Cardiac muscle cell (in vitro differentiated cells and primary cell): Measurements from ENCODE around the gene MPPED1. TPM values are rescaled to one million over a fixed set of nuclear protein-coding genes. Genes with fewer than 3 reads are reported as not detected.

Experiments
- DNase-seq, 2 donors: peaks; one replicate each; pipeline versions ENCODE4 v3.0.0 to v3.0.0-alpha.2; 2010 to 2017; ENCODE audit warnings: low read depth in 1 of 2, low spot score in 1 of 2
- H3K27ac ChIP-seq: fragments of 200-600 bp; sonication (generic); 2 replicates; pipeline ENCODE4 v1.5.1; 2016
- H3K27me3 ChIP-seq: fragments of 200-600 bp; sonication (generic); 2 replicates; pipeline ENCODE4 v1.6.0; 2016; ENCODE audit warnings: control low read depth
- H3K36me3 ChIP-seq: fragments of 200-600 bp; sonication (generic); 2 replicates; pipeline ENCODE4 v1.5.1; 2016; ENCODE audit warnings: control low read depth
- H3K4me1 ChIP-seq: fragments of 200-600 bp; sonication (generic); 2 replicates; pipeline ENCODE4 v1.8.1; 2017; ENCODE audit warnings: low read depth, mild to moderate bottlenecking, mixed run types
- H3K4me3 ChIP-seq: fragments of 200-600 bp; sonication (generic); 2 replicates; pipeline ENCODE4 v1.5.1; 2016; ENCODE audit warnings: mild to moderate bottlenecking
- H3K9me3 ChIP-seq: fragments of 200-600 bp; sonication (generic); 2 replicates; pipeline ENCODE4 v1.5.1; 2017; ENCODE audit warnings: low read depth, mild to moderate bottlenecking, control low read depth
- CTCF ChIP-seq: IDR thresholded peaks from 2 replicates; pipeline ENCODE4 v1.5.1; 2012; ENCODE audit warnings: low read depth, mild to moderate bottlenecking, low read length
- polyA plus RNA-seq: library from polyadenylated mRNA; unstranded; fragments of >200 nt; fragmentation: Nextera tagmentation; extraction: Ambion mirVana; gene quantifications from 2 replicates; pipeline ENCODE4 v1.2.1, GENCODE V29; 2016
- total RNA-seq: library from RNA; depleted of rRNA; stranded (reverse); fragments of >200 nt; gene quantifications from 2 replicates; pipeline ENCODE4 v1.2.3, GENCODE V29; 2016

Gene MPPED1
- total and polyA plus RNA-seq, 2 experiments from 2014 or later: 0.12 TPM; not detected in 1

- H3K4me3 ChIP-seq: no peak overlapping the region
- H3K27me3 ChIP-seq: no peaks in the 10 kb centered on the region
- no peaks in the 10 kb centered on the region for H3K4me1 ChIP-seq
- H3K36me3 ChIP-seq: no peaks in the 10 kb centered on the region
- H3K9me3 ChIP-seq: no peaks in the 10 kb centered on the region
- no peak overlapping the region for H3K27ac ChIP-seq
- no peak for DNase-seq
- no peak for TF ChIP-seq CTCF
Observed at GRCh38 chr22:43510281-43511070, 98.7 kb downstream of the MPPED1 start.

- H3K27me3 ChIP-seq: no peaks in the 10 kb centered on the region
- TF ChIP-seq CTCF: no peak
- no peaks in the 10 kb centered on the region for H3K9me3 ChIP-seq
- no peaks in the 10 kb centered on the region for H3K4me1 ChIP-seq
- H3K27ac ChIP-seq: no peak overlapping the region
- no peak overlapping the region for H3K4me3 ChIP-seq
- DNase-seq: no peak
- no peaks in the 10 kb centered on the region for H3K36me3 ChIP-seq
Observed at GRCh38 chr22:43511276-43511910, 99.6 kb downstream of the MPPED1 start.

- no peaks in the 10 kb centered on the region for H3K4me1 ChIP-seq
- no peaks in the 10 kb centered on the region for H3K27me3 ChIP-seq
- no peak for DNase-seq
- H3K36me3 ChIP-seq: no peaks in the 10 kb centered on the region
- no peak overlapping the region for H3K27ac ChIP-seq
- H3K4me3 ChIP-seq: no peak overlapping the region
- H3K9me3 ChIP-seq: no peaks in the 10 kb centered on the region
- no peak for TF ChIP-seq CTCF
Observed at GRCh38 chr22:43512279-43512678, 100.5 kb downstream of the MPPED1 start.

GRCh38 chr22:43514476-43515157 is 102.8 kb downstream of the MPPED1 start:
- no peak for DNase-seq
- H3K36me3 ChIP-seq: no peaks in the 10 kb centered on the region
- no peaks in the 10 kb centered on the region for H3K4me1 ChIP-seq
- TF ChIP-seq CTCF: no peak
- no peaks in the 10 kb centered on the region for H3K27me3 ChIP-seq
- H3K4me3 ChIP-seq: no peak overlapping the region
- H3K27ac ChIP-seq: no peak overlapping the region
- H3K9me3 ChIP-seq: no peaks in the 10 kb centered on the region

- H3K4me1 ChIP-seq: no peaks in the 10 kb centered on the region
- no peak for TF ChIP-seq CTCF
- no peaks in the 10 kb centered on the region for H3K9me3 ChIP-seq
- no peak overlapping the region for H3K27ac ChIP-seq
- H3K27me3 ChIP-seq: no peaks in the 10 kb centered on the region
- H3K4me3 ChIP-seq: no peak overlapping the region
- no peaks in the 10 kb centered on the region for H3K36me3 ChIP-seq
- no peak for DNase-seq
Observed at GRCh38 chr22:43515411-43515810, 103.6 kb downstream of the MPPED1 start.
